GM23338 (cell line): ENCODE measurements around the gene TNFSF12. TPM values are rescaled to one million over a fixed set of nuclear protein-coding genes. Genes with fewer than 3 reads are reported as not detected.

Experiments
- ATAC-seq: fragments of 200-7000 bp; cut with Tn5 transposase; 3 replicates; pipeline ENCODE4 v1.9.1; 2020
- DNase-seq: peaks from one replicate; pipeline ENCODE4 v3.0.0-alpha.2; 2015; ENCODE audit warnings: low spot score
- H2AFZ ChIP-seq: fragments of 200-600 bp; sonication (generic); 2 replicates; pipeline ENCODE4 v1.8.0; 2016; ENCODE audit warnings: antibody characterized with exemption, mild to moderate bottlenecking, moderate library complexity
- H3F3A ChIP-seq: fragments of 200-600 bp; sonication (generic); replicated peaks from 2 replicates; pipeline ENCODE4 v1.8.0; 2017; ENCODE audit warnings: antibody characterized with exemption, mixed run types, low read depth
- H3K27ac ChIP-seq: fragments of 200-600 bp; sonication (generic); 2 replicates; pipeline ENCODE4 v1.6.1; 2016; ENCODE audit warnings: low read depth
- H3K27me3 ChIP-seq: fragments of 200-600 bp; sonication (generic); 2 replicates; pipeline ENCODE4 v1.8.0; 2016; ENCODE audit warnings: mild to moderate bottlenecking, mixed run types, moderate library complexity; ENCODE audit not compliant: insufficient read depth
- H3K36me3 ChIP-seq: fragments of 200-600 bp; sonication (generic); 2 replicates; pipeline ENCODE4 v1.8.0; 2016; ENCODE audit warnings: mild to moderate bottlenecking; ENCODE audit not compliant: insufficient read depth
- H3K4me1 ChIP-seq: fragments of 200-600 bp; sonication (generic); 2 replicates; pipeline ENCODE4 v1.8.0; 2016; ENCODE audit warnings: mild to moderate bottlenecking, moderate library complexity; ENCODE audit not compliant: insufficient read depth
- H3K4me2 ChIP-seq: fragments of 200-600 bp; sonication (generic); 2 replicates; pipeline ENCODE4 v1.7.1; 2017; ENCODE audit warnings: mixed run types
- H3K4me3 ChIP-seq: fragments of 200-600 bp; sonication (generic); 2 replicates; pipeline ENCODE4 v1.6.1; 2016; ENCODE audit warnings: mixed run types
- H3K79me2 ChIP-seq: fragments of 200-600 bp; sonication (generic); replicated peaks from 2 replicates; pipeline ENCODE4 v1.8.0; 2017; ENCODE audit warnings: mild to moderate bottlenecking; ENCODE audit not compliant: insufficient read depth
- H3K9me2 ChIP-seq: fragments of 200-600 bp; sonication (generic); 2 replicates; pipeline ENCODE4 v1.8.0; 2017; ENCODE audit not compliant: insufficient read depth
- H4K20me1 ChIP-seq: fragments of 200-600 bp; sonication (generic); replicated peaks from 2 replicates; pipeline ENCODE4 v1.8.0; 2017; ENCODE audit warnings: mild to moderate bottlenecking; ENCODE audit not compliant: insufficient read depth
- H3K27ac Mint-ChIP-seq: 2 replicates; pipeline ENCODE4 v1.8.0; 2020; ENCODE audit warnings: inconsistent platforms, mild to moderate bottlenecking, moderate library complexity, mixed read lengths
- H3K27me3 Mint-ChIP-seq: 3 replicates; pipeline ENCODE4 v1.8.0; 2022; ENCODE audit warnings: low read depth, mild to moderate bottlenecking, moderate library complexity, mixed read lengths, inconsistent platforms; ENCODE audit not compliant: insufficient read depth, poor library complexity
- H3K36me3 Mint-ChIP-seq: 3 replicates; pipeline ENCODE4 v1.8.0; 2021; ENCODE audit warnings: low read depth, mild to moderate bottlenecking, inconsistent platforms, moderate library complexity, mixed read lengths
- H3K4me1 Mint-ChIP-seq: 3 replicates; pipeline ENCODE4 v1.8.0; 2020; ENCODE audit warnings: mild to moderate bottlenecking, inconsistent platforms, mixed read lengths
- H3K4me3 Mint-ChIP-seq: 3 replicates; pipeline ENCODE4 v1.8.0; 2021; ENCODE audit warnings: moderate library complexity, mild to moderate bottlenecking, inconsistent platforms, mixed read lengths
- H3K9me3 Mint-ChIP-seq: 3 replicates; pipeline ENCODE4 v1.8.0; 2020; ENCODE audit warnings: moderate library complexity, mild to moderate bottlenecking, inconsistent platforms, mixed read lengths
- CREB1 ChIP-seq: fragments of 250-450 bp; sonication (Bioruptor Pico); IDR thresholded peaks from 2 replicates; pipeline ENCODE4 v1.5.0; 2020; ENCODE audit warnings: low read depth, mild to moderate bottlenecking, moderate library complexity
- CTCF ChIP-seq, 2 experiments: fragments of 200-600 bp in 1 of 2; sonication (generic) in 1 of 2; conservative IDR thresholded peaks; 2 replicates each; pipeline versions ENCODE4 v1.5.1 to v1.6.1; 2016 to 2017; ENCODE audit warnings: antibody characterized with exemption in 2 of 2, low read depth in 2 of 2, mild to moderate bottlenecking in 2 of 2, moderate library complexity in 1 of 2
- ETS1 ChIP-seq: IDR thresholded peaks from 2 replicates; pipeline ENCODE4 v1.6.1; 2016; ENCODE audit warnings: antibody characterized with exemption
- NANOG ChIP-seq: IDR thresholded peaks from 2 replicates; pipeline ENCODE4 v1.6.1; 2016; ENCODE audit warnings: antibody characterized with exemption, borderline replicate concordance
- POLR2AphosphoS5 ChIP-seq: IDR thresholded peaks from 2 replicates; pipeline ENCODE4 v1.6.1; 2016; ENCODE audit warnings: antibody characterized with exemption, low read depth
- STAT1 ChIP-seq: IDR thresholded peaks from one replicate; pipeline ENCODE4 v1.6.1; 2016; ENCODE audit warnings: antibody characterized with exemption; ENCODE audit not compliant: unreplicated experiment
- ZNF114 ChIP-seq: fragments of 250-450 bp; sonication (Bioruptor Pico); IDR thresholded peaks from 2 replicates; pipeline ENCODE4 v1.5.0; 2020; ENCODE audit warnings: mild to moderate bottlenecking, moderate library complexity
- ZNF331 ChIP-seq: fragments of 250-450 bp; sonication (Bioruptor Pico); IDR thresholded peaks from 2 replicates; pipeline ENCODE4 v1.5.0; 2020; ENCODE audit warnings: low read depth, mild to moderate bottlenecking, moderate library complexity
- polyA plus RNA-seq: library from polyadenylated mRNA; unstranded; fragments of >200 nt; fragmentation: Nextera tagmentation; extraction: Ambion mirVana; gene quantifications from 2 replicates; pipeline ENCODE4 v1.2.1, GENCODE V29; 2016
- total RNA-seq: library from RNA; depleted of rRNA; stranded (reverse); fragments of >200 nt; shearing (Covaris generic); gene quantifications from 2 replicates; pipeline ENCODE4 v1.2.3, GENCODE V29; 2014

The TNFSF12 gene
- total and polyA plus RNA-seq, 2 experiments from 2014 or later, result 3.5 to 6.0 TPM

DNA sequence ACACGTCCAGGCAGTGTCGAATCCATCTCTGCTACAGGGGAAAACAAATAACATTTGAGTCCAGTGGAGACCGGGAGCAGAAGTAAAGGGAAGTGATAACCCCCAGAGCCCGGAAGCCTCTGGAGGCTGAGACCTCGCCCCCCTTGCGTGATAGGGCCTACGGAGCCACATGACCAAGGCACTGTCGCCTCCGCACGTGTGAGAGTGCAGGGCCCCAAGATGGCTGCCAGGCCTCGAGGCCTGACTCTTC is 23.4 kb downstream of the TNFSF12 start:
- peaks cover 37% of the 10 kb centered on the region for H3K36me3 ChIP-seq
- H3K9me2 ChIP-seq, result no peaks in the 10 kb centered on the region
- peaks cover 38% of the 10 kb centered on the region for H3K4me1 ChIP-seq
- no peaks in the 10 kb centered on the region for H3K27me3 ChIP-seq
- H3K4me1 Mint-ChIP-seq, result peaks cover 43% of the 10 kb centered on the region
- peak overlapping the region; percentile 93 for H3K27ac ChIP-seq
- DNase-seq (no peak), ATAC-seq (peak; percentile 87)
- H3K4me2 ChIP-seq, result peak overlapping the region; percentile 70
- H3F3A ChIP-seq, result peaks cover 57% of the 10 kb centered on the region
- H3K27me3 Mint-ChIP-seq, result peaks cover 34% of the 10 kb centered on the region
- peaks cover 35% of the 10 kb centered on the region for H4K20me1 ChIP-seq
- peak overlapping the region; percentile 53 for H3K4me3 ChIP-seq
- H3K9me3 Mint-ChIP-seq, result peaks cover 11% of the 10 kb centered on the region; the same call in 2 of the 3 replicates
- H3K27ac Mint-ChIP-seq, result peak overlapping the region; percentile 100
- peaks cover 56% of the 10 kb centered on the region for H3K79me2 ChIP-seq
- peaks cover 88% of the 10 kb centered on the region for H3K36me3 Mint-ChIP-seq
- no peak overlapping the region for H2AFZ ChIP-seq
- 0 out of 2 replicates have a peak, but pooled peaks have one; percentile 33 for TF ChIP-seq ETS1
- TF ChIP-seq POLR2AphosphoS5, result peak; percentile 78
- no peak for TF ChIP-seq NANOG
- H3K4me3 Mint-ChIP-seq, result peak overlapping the region; percentile 90

DNA sequence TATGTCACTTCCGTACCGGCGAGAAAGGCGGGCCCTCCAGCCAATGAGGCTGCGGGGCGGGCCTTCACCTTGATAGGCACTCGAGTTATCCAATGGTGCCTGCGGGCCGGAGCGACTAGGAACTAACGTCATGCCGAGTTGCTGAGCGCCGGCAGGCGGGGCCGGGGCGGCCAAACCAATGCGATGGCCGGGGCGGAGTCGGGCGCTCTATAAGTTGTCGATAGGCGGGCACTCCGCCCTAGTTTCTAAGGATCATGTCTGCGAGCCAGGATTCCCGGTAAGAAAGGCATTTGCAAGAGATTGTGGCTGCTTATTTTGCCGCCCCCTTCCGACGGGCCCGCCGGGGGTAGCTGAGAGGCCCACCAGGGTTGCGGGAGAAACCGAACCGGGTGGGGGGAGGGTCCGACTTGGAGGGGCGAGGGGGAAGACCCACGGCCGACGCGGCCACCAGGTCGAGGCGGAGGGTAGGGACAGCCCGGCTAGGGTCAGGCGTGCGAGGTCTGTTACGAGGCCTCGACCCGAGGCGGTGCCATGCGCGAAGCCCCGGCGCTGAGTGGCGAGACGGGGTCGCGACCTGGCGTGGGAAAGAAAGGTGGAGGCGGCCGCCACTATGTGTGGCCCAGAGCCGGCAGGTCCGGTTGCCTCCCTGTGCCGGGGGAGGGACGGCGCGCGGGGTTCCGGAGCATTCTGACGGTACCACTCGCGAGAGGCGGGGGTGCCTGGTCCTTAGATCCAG is 23.9 kb downstream of the TNFSF12 start:
- ATAC-seq (no peak), DNase-seq (peak; percentile 99)
- H3K27ac ChIP-seq, result peak overlapping the region; percentile 97
- Mint-ChIP-seq H3K4me3 (peak overlapping the region; percentile 90), H3K27ac (peak overlapping the region; percentile 100), H3K4me1 (peaks cover 47% of the 10 kb centered on the region), H3K27me3 (peaks cover 37% of the 10 kb centered on the region), H3K9me3 (peaks cover 11% of the 10 kb centered on the region; the same call in 2 of the 3 replicates), H3K36me3 (peaks cover 88% of the 10 kb centered on the region)
- H3K4me2 ChIP-seq, result peak overlapping the region; percentile 100
- H3K4me3 ChIP-seq, result peak overlapping the region; percentile 100
- H4K20me1 ChIP-seq, result peaks cover 40% of the 10 kb centered on the region
- H3K9me2 ChIP-seq, result no peaks in the 10 kb centered on the region
- peaks cover 62% of the 10 kb centered on the region for H3F3A ChIP-seq
- H2AFZ ChIP-seq, result no peak overlapping the region
- H3K4me1 ChIP-seq, result peaks cover 38% of the 10 kb centered on the region
- peaks cover 59% of the 10 kb centered on the region for H3K79me2 ChIP-seq
- H3K27me3 ChIP-seq, result no peaks in the 10 kb centered on the region
- peak; percentile 98 for TF ChIP-seq CREB1 (CRISPR knock-in tag)
- TF ChIP-seq POLR2AphosphoS5, result peak; percentile 94
- no peak for TF ChIP-seq CTCF (conservative IDR thresholded peaks at IDR 0.05; ENCODE audit: low read depth in 2 of 2)
- TF ChIP-seq STAT1, result no peak
- no peak for TF ChIP-seq ZNF331 (CRISPR knock-in tag)
- TF ChIP-seq ZNF114 (CRISPR knock-in tag), result no peak
- peaks cover 42% of the 10 kb centered on the region for H3K36me3 ChIP-seq
